A549 treated with GW870086 at 1 μM for 4 hours (cell line): ENCODE data around the gene APOBEC3B. TPM values are rescaled to one million over a fixed set of nuclear protein-coding genes. Genes with fewer than 3 reads are reported as not detected.

Experiments used
- total RNA-seq: library from RNA; stranded (reverse); fragments of 200-300 nt; extraction: Qiagen RNA extraction; gene quantifications from 5 replicates; pipeline ENCODE4 v1.2.3, GENCODE V29; 2022; ENCODE audit warnings: low read depth

APOBEC3B gene
- total RNA-seq, result 26.1 to 31.0 TPM (median 29.1 TPM) in 5 replicates

GRCh38 chr22:38981992-38982927 lies at the start of gene APOBEC3B:
Gene APOBEC3B, plus strand, starts transcription at chr22:38982347. Its CDS starts 107 bp downstream, at chr22:38982454.

GRCh38 chr22:38957046-38957770 lies 24.9 kb upstream of the APOBEC3B start, which contains the start of gene APOBEC3A:
Gene APOBEC3A, plus strand, starts transcription at chr22:38957609. Its CDS starts 83 bp downstream, at chr22:38957692.

GRCh38 chr22:39013942-39014722 lies 32.0 kb downstream of the APOBEC3B start, which contains the start of gene APOBEC3C:
Gene APOBEC3C, plus strand, starts transcription at chr22:39014257. Its CDS starts 106 bp downstream, at chr22:39014363.

GRCh38 chr22:39040538-39041296 lies 58.6 kb downstream of the APOBEC3B start, which contains the start of gene APOBEC3F:
Gene APOBEC3F, plus strand, starts transcription at chr22:39040864. Its CDS starts 97 bp downstream, at chr22:39040961.

Other genes starting within 250 kb of the APOBEC3B start
- 26.4 to 40.2 TPM (median 36.1 TPM) in 5 replicates for gene SUN2, start 226.3 kb upstream of the APOBEC3B start, total RNA-seq
- 8.0 to 10.6 TPM (median 10.2 TPM) in 5 replicates for gene DNAL4, start 188.2 kb upstream of the APOBEC3B start, total RNA-seq
- gene NPTXR, start 138.3 kb upstream of the APOBEC3B start, total RNA-seq, result 9.1 to 11.4 TPM (median 10.1 TPM) in 5 replicates
- gene CBX6, start 110.1 kb upstream of the APOBEC3B start, total RNA-seq, result 25.0 to 30.9 TPM (median 27.3 TPM) in 5 replicates
- gene APOBEC3A, start 24.7 kb upstream of the APOBEC3B start, total RNA-seq, result 0.09 TPM in 1 of 5 replicates, not detected in the others
- 24.6 to 29.2 TPM (median 27.5 TPM) in 5 replicates for gene APOBEC3C, start 31.9 kb downstream of the APOBEC3B start, total RNA-seq
- 0.10 to 0.66 TPM (median 0.34 TPM) in 3 of 5 replicates, not detected in the others for gene APOBEC3D, start 38.8 kb downstream of the APOBEC3B start, total RNA-seq
- 1.7 to 3.0 TPM (median 2.1 TPM) in 5 replicates for gene APOBEC3F, start 58.5 kb downstream of the APOBEC3B start, total RNA-seq
- not detected in 5 replicates for gene APOBEC3G, start 94.9 kb downstream of the APOBEC3B start, total RNA-seq
- 0.26 to 0.45 TPM (median 0.36 TPM) in 5 replicates for gene APOBEC3H, start 114.9 kb downstream of the APOBEC3B start, total RNA-seq
- 0.80 to 1.4 TPM (median 1.2 TPM) in 5 replicates for gene CBX7, start 170.3 kb downstream of the APOBEC3B start, total RNA-seq